GM23248 (cell line): Measurements from ENCODE around the gene SYMPK. TPM values are rescaled to one million over a fixed set of nuclear protein-coding genes. Genes with fewer than 3 reads are reported as not detected.
A peak's percentile ranks its signal among the peaks of the same experiment; 100 is the strongest.

Source experiments
- DNase-seq: peaks from one replicate; pipeline ENCODE4 v3.0.0-alpha.2; 2015
- H2AFZ ChIP-seq: fragments of 200-600 bp; sonication (generic); 2 replicates; pipeline ENCODE4 v1.6.1; 2016; ENCODE audit warnings: antibody characterized with exemption
- H3F3A ChIP-seq: fragments of 200-600 bp; sonication (generic); 2 replicates; pipeline ENCODE4 v1.6.1; 2016; ENCODE audit warnings: mild to moderate bottlenecking, antibody characterized with exemption, mixed run types; ENCODE audit not compliant: insufficient read depth
- H3K27ac ChIP-seq: fragments of 200-600 bp; sonication (generic); 2 replicates; pipeline ENCODE4 v1.5.1; 2016; ENCODE audit warnings: mild to moderate bottlenecking
- H3K27me3 ChIP-seq: fragments of 200-600 bp; sonication (generic); replicated peaks from 2 replicates; pipeline ENCODE4 v1.6.1; 2016; ENCODE audit warnings: mild to moderate bottlenecking; ENCODE audit not compliant: insufficient read depth
- H3K36me3 ChIP-seq: fragments of 200-600 bp; sonication (generic); 2 replicates; pipeline ENCODE4 v1.6.1; 2016; ENCODE audit warnings: low read depth, mild to moderate bottlenecking
- H3K4me1 ChIP-seq: fragments of 200-600 bp; sonication (generic); 2 replicates; pipeline ENCODE4 v1.6.1; 2016; ENCODE audit warnings: mild to moderate bottlenecking; ENCODE audit not compliant: insufficient read depth
- H3K4me2 ChIP-seq: fragments of 200-600 bp; sonication (generic); one replicate; pipeline ENCODE4 v1.6.1; 2016; ENCODE audit warnings: mild to moderate bottlenecking; ENCODE audit not compliant: unreplicated experiment
- H3K4me3 ChIP-seq: fragments of 200-600 bp; sonication (generic); 2 replicates; pipeline ENCODE4 v1.5.1; 2016; ENCODE audit warnings: mild to moderate bottlenecking
- H3K79me2 ChIP-seq: fragments of 200-600 bp; sonication (generic); 2 replicates; pipeline ENCODE4 v1.6.1; 2016; ENCODE audit warnings: mild to moderate bottlenecking; ENCODE audit not compliant: insufficient read depth
- H3K9ac ChIP-seq: fragments of 200-600 bp; sonication (generic); 2 replicates; pipeline ENCODE4 v1.6.1; 2016; ENCODE audit warnings: mild to moderate bottlenecking
- H3K9me2 ChIP-seq: fragments of 200-600 bp; sonication (generic); 2 replicates; pipeline ENCODE4 v1.6.1; 2016; ENCODE audit warnings: mixed run types, mild to moderate bottlenecking, moderate library complexity; ENCODE audit not compliant: insufficient read depth
- H3K9me3 ChIP-seq: fragments of 200-600 bp; sonication (generic); one replicate; pipeline ENCODE4 v1.6.1; 2017; ENCODE audit warnings: low read depth
- H4K20me1 ChIP-seq: fragments of 200-600 bp; sonication (generic); 2 replicates; pipeline ENCODE4 v1.6.0; 2016; ENCODE audit not compliant: insufficient read depth
- EZH2 ChIP-seq: fragments of 200-600 bp; sonication (generic); IDR thresholded peaks from 2 replicates; pipeline ENCODE4 v1.6.1; 2018; ENCODE audit warnings: antibody characterized with exemption, mild to moderate bottlenecking; ENCODE audit not compliant: insufficient read depth, poor library complexity, severe bottlenecking
- EZH2phosphoT487 ChIP-seq: fragments of 200-600 bp; sonication (generic); IDR thresholded peaks from 2 replicates; pipeline ENCODE4 v1.6.1; 2018; ENCODE audit warnings: antibody characterized with exemption, moderate library complexity, mild to moderate bottlenecking, low read depth; ENCODE audit not compliant: insufficient read depth
- WGBS, 2 experiments: methylation state at CpG; one replicate each; pipeline ENCODE4 v1.1.6; 2015 to 2017; ENCODE audit warnings: low lambda C conversion rate in 2 of 2, low coverage in 1 of 2; ENCODE audit errors: missing lambda C conversion rate in 2 of 2; 5-methylcytosine and 5-hydroxymethylcytosine counted together
- in situ Hi-C: fragments of 300-500 bp; cut with MboI; formaldehyde crosslinking; loops from 2 replicates; pipeline ENCODE4 v1.15.0; 2020
- polyA plus RNA-seq: library from polyadenylated mRNA; unstranded; fragments of >200 nt; fragmentation: Nextera tagmentation; extraction: Ambion mirVana; gene quantifications from 2 replicates; pipeline ENCODE4 v1.2.1, GENCODE V29; 2016
- total RNA-seq: library from RNA; depleted of rRNA; stranded (reverse); fragments of >200 nt; shearing (Covaris generic); gene quantifications from 2 replicates; pipeline ENCODE4 v1.2.3, GENCODE V29; 2014

SYMPK gene
- total and polyA plus RNA-seq, 2 experiments from 2014 or later, result 17.8 to 28.1 TPM

DNA sequence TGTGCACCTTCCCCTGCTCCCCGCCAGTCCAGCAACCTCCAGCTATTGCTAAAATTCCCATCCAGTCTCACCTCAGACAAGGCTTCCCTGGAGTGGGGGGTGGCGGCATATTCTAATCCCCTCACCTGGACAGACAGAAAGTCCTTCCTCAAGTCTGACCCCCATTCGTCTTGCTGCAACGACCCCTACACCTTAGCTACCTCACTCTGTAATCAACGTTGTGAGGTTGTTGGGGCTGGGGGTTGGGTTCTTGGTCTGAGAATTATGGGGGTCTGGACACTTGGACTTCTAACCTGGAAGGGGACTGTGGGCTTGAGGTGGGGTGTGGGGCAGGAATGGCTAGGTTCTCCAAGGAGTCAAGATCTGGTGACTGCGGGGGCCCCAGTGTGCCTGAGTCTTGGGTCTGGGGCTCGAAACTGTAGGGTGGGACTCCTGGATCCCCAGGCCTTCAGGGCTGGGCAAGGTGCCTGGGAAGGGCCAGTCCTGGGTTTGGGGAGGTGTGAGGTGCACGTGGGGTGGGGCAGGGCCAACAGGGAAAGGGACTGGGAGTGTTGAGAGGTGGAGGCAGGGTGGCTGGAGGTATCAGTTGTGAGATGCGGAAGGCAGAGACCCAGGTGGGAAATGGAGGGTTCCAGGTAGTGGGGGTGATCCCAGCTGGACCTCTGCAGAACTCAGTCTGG, 2.5 kb upstream of the SYMPK start:
- Histone ChIP-seq H3K4me2 (no peak overlapping the region), H3K27ac (no peak overlapping the region), H3F3A (peaks cover 10% of the 10 kb centered on the region; the same call in 1 of the 2 replicates), H2AFZ (no peak overlapping the region), H3K9ac (no peak overlapping the region), H3K9me3 (no peaks in the 10 kb centered on the region), H3K27me3 (peaks cover 27% of the 10 kb centered on the region), H3K4me1 (peaks cover 10% of the 10 kb centered on the region; the same call in 1 of the 2 replicates), H3K36me3 (0 out of 2 replicates have a peak, but pooled peaks cover 5% of the 10 kb centered on the region), H3K79me2 (peaks cover 22% of the 10 kb centered on the region), H3K9me2 (no peaks in the 10 kb centered on the region), H4K20me1 (no peaks in the 10 kb centered on the region), H3K4me3 (no peak overlapping the region)
- in situ Hi-C loops, result no loop called here
- 70 to 71% methylated on average over 9 of the region's 9 CpGs for WGBS, 2 experiments
- TF ChIP-seq EZH2phosphoT487, result no peak
- DNase-seq, result no peak

DNA sequence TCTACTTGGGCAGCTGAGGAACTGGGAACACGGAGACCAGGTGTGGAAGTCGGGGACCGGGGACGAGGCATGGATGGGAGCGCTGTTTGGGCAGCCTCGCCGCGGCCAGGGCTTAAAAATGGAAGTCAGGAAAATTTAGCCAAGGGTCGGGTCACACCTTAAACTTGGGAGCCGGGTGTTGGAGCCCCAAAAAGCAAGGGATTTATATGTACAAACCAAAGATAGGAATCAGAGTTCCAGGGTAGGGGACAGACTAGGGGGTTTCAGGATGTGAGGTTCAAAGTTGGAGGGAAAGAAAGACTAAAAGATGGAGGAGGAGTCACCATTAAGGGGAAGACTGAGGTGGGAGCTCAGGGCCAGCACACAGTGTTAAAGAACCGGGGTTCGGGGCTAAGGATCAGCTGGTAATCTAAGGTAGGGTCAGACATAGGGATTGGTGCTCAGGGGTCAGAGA, 1.7 kb upstream of the SYMPK start:
- TF ChIP-seq EZH2 (peak; percentile 92), EZH2phosphoT487 (no peak)
- Histone ChIP-seq H3K9ac (no peak overlapping the region), H3K4me2 (no peak overlapping the region), H3K36me3 (0 out of 2 replicates have a peak, but pooled peaks cover 5% of the 10 kb centered on the region), H3K9me2 (no peaks in the 10 kb centered on the region), H3K9me3 (no peaks in the 10 kb centered on the region), H3K4me3 (no peak overlapping the region), H3K4me1 (peaks cover 10% of the 10 kb centered on the region; the same call in 1 of the 2 replicates), H3F3A (peaks cover 10% of the 10 kb centered on the region; the same call in 1 of the 2 replicates), H3K27me3 (peaks cover 27% of the 10 kb centered on the region), H3K79me2 (peaks cover 30% of the 10 kb centered on the region), H4K20me1 (no peaks in the 10 kb centered on the region), H2AFZ (peak overlapping the region; percentile 91; the same call in 1 of the 2 replicates), H3K27ac (no peak overlapping the region)
- no peak for DNase-seq
- 18 to 20% methylated on average over 12 of the region's 12 CpGs for WGBS, 2 experiments
- in situ Hi-C loops, result no loop called here

DNA sequence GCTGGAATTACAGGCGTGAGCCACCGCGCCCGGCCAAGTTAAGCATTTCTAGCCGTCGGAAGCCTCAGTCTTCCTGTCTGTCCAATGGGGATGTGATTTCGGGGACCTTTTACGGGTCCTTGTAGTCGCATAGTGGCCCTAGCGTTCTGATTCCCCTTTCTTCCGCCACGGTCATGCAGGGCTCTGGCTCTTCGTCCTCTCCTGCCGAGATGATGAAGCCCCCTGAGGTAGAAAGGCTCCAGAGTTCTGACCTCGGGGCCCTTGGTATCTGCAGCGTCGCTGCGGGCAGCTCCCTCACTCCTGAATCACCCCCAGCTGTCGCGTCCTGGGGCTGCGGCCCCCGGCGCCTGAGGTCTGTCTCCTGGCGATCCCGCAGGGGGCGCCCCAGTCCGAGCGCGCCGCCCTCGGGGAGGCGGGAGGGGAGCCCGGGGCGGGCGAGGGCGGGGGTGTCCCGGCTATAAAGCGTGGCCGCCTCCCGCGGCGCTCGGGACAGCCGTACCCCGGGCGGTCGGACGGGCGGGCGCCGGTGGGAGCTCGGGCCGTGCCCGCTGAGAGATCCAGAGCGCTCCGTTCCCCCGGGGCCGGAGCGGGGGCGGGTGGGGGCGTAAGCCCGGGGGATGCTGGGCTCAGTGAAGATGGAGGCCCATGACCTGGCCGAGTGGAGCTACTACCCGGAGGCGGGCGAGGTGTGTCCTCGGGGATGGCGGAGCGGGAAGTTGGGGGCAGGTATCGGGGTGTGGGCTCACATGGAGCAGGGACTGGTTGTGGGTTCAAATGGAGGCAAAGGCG, 1.1 kb upstream of the SYMPK start, which contains the start of gene FOXA3:
FOXA3 (plus strand) TSS at position 487 of the 789 bp plus-strand sequence; CDS start at position 618, 131 bp downstream.
- Histone ChIP-seq H3K4me2 (peak within 1 kb of the TSS; percentile 72), H4K20me1 (no peaks in the 10 kb centered on the region), H2AFZ (peak within 1 kb of the TSS; percentile 91), H3K4me3 (peak within 1 kb of the TSS; percentile 61), H3K36me3 (peaks cover 10% of the 10 kb centered on the region; the same call in 1 of the 2 replicates), H3K27me3 (peaks cover 27% of the 10 kb centered on the region), H3K79me2 (peaks cover 36% of the 10 kb centered on the region), H3K9ac (no peak within 1 kb of the TSS), H3K9me2 (no peaks in the 10 kb centered on the region), H3K27ac (no peak within 1 kb of the TSS), H3K4me1 (peaks cover 10% of the 10 kb centered on the region; the same call in 1 of the 2 replicates), H3K9me3 (no peaks in the 10 kb centered on the region), H3F3A (peaks cover 10% of the 10 kb centered on the region; the same call in 1 of the 2 replicates)
- DNase-seq, result peak; percentile 62
- 5% methylated on average over 35 to 58 of the region's 71 CpGs for WGBS, 2 experiments
- TF ChIP-seq EZH2 (peak; percentile 91), EZH2phosphoT487 (no peak; the same call in 1 of the 2 replicates)
- in situ Hi-C loops, result no loop called here

DNA sequence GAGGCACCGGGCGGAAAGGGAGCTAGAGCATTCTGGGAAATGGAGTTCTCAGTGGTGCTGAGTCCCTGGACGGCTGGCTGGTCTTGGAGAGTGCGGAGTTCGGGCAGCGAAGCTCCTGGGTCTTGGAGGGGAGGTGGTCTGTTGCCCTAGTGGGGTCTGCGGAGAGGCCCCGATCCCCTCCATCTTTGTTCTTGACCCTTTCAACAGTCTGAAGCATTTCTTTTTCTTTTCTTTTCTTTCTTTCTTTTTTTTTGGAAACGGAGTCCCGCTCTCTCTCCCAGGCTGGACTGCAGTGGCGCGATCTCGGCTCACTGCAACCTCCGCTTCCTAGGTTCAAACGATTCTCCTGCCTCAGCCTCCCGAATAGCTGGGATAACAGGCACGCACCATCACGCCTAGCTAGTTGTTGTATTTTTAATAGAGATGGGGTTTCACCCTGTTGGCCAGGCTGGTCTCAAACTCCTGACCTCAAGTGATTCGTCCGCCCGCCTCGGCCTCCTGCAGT, 440 bp upstream of the SYMPK start:
- H3K27me3 ChIP-seq, result peaks cover 27% of the 10 kb centered on the region
- peak overlapping the region; percentile 91 for H2AFZ ChIP-seq
- H4K20me1 ChIP-seq, result no peaks in the 10 kb centered on the region
- H3K9me2 ChIP-seq, result no peaks in the 10 kb centered on the region
- TF ChIP-seq EZH2phosphoT487 (0 out of 2 replicates have a peak, but pooled peaks have one; percentile 35), EZH2 (no peak)
- H3K36me3 ChIP-seq, result peaks cover 10% of the 10 kb centered on the region; the same call in 1 of the 2 replicates
- peaks cover 10% of the 10 kb centered on the region; the same call in 1 of the 2 replicates for H3F3A ChIP-seq
- peaks cover 42% of the 10 kb centered on the region for H3K79me2 ChIP-seq
- H3K4me2 ChIP-seq, result peak overlapping the region; percentile 72
- no peak overlapping the region for H3K27ac ChIP-seq
- H3K9ac ChIP-seq, result no peak overlapping the region
- peaks cover 10% of the 10 kb centered on the region; the same call in 1 of the 2 replicates for H3K4me1 ChIP-seq
- DNase-seq, result no peak
- peak overlapping the region; percentile 61 for H3K4me3 ChIP-seq
- H3K9me3 ChIP-seq, result no peaks in the 10 kb centered on the region
- in situ Hi-C loops, result no loop called here
- WGBS, 2 experiments, result 1 to 2% methylated on average over 21 to 22 of the region's 22 CpGs
